ENCODE data around the gene CRB1. TPM values are rescaled to one million over a fixed set of nuclear protein-coding genes. Genes with fewer than 3 reads are reported as not detected.

Gene CRB1
- total RNA-seq, 1 donor from 2014 or later = 0.05 TPM

DNA sequence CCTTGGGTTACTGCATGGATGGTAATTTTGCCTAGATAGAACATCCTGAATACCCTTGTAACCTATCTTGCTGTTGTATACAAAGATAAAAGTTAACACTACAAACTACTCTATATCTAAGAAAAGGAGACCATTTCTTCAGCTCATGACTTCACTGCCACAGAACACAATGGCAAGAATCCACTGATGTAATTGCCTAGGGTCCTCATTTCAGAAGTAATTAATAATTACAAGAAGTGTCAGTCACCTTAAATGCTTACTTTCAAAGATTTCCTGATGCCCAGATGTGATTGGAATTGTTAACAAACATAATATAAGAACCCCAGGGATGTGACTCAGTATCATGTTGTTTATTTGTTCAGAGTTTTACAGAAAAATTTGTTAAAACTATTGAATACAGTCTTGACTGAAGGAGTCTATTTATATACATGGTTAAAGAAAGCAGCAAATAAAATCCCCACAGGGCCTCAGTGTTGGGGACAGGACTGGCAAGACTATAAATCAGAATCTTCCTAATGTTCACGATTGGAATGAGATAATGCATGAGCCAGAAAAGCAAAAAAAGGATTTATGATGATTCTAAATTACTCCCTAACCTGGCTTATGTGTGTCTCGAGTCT is 83.9 kb downstream of the CRB1 start:
- no peak overlapping the region for H3K27ac ChIP-seq (replicated peaks)
- TF ChIP-seq, protein P1, sequence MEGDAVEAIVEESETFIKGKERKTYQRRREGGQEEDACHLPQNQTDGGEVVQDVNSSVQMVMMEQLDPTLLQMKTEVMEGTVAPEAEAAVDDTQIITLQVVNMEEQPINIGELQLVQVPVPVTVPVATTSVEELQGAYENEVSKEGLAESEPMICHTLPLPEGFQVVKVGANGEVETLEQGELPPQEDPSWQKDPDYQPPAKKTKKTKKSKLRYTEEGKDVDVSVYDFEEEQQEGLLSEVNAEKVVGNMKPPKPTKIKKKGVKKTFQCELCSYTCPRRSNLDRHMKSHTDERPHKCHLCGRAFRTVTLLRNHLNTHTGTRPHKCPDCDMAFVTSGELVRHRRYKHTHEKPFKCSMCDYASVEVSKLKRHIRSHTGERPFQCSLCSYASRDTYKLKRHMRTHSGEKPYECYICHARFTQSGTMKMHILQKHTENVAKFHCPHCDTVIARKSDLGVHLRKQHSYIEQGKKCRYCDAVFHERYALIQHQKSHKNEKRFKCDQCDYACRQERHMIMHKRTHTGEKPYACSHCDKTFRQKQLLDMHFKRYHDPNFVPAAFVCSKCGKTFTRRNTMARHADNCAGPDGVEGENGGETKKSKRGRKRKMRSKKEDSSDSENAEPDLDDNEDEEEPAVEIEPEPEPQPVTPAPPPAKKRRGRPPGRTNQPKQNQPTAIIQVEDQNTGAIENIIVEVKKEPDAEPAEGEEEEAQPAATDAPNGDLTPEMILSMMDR (IDR thresholded peaks at IDR 0.05; ENCODE audit: borderline replicate concordance) = no peak
- no peak for DNase-seq
- no peak overlapping the region for H3K4me3 ChIP-seq
- H3K27me3 ChIP-seq (ENCODE audit: low read depth) = no peaks in the 10 kb centered on the region
- intact Hi-C loops (cut with micrococcal nuclease) = no loop called here
- H3K9me3 ChIP-seq (replicated peaks) = no peaks in the 10 kb centered on the region
- H3K4me1 ChIP-seq = no peaks in the 10 kb centered on the region
- H3K36me3 ChIP-seq = no peaks in the 10 kb centered on the region

DNA sequence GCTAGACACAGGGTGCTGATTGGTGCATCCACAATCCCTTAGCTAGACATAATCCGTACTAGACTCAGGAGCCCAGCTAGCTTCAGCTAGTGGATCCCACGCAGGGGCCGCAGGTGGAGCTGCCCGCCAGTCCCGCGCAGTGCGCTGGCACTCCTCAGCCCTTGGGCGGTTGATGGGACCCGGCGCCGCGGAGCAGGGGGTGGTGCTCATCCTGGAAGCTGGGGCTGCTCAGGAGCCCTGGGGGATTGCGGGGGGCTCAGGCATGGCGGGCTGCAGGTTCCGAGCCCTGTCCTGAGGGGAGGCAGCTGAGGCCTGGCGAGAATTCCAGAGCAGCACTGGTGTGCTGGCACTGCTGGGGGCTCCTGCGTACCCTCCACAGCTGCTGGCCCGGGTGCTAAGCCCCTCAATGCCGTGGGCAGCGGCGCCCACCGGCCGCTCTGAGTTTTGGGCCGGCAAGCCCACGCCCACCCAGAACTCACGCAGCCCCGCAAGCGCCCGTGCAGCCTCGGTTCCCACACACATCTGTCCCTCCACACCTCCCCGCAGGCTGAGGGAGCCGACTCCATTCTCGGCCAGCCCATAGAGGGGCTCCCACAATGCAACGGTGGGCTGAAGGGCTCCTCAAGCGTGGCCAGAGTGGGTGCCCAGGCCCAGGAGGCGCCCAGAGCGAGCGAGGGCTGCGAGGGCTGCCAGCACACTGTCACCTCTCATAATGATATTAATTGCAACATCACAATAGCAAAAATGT is 87.4 kb downstream of the CRB1 start:
- Histone ChIP-seq H3K9me3 (replicated peaks) (no peaks in the 10 kb centered on the region), H3K4me1 (peaks cover 5% of the 10 kb centered on the region), H3K36me3 (no peaks in the 10 kb centered on the region), H3K27me3 (ENCODE audit: low read depth) (no peaks in the 10 kb centered on the region), H3K27ac (replicated peaks) (no peak overlapping the region), H3K4me3 (no peak overlapping the region)
- intact Hi-C loops (cut with micrococcal nuclease) = loop anchor here (5.0 kb wide), 1 partner anchor 173 kb away; no protein-coding TSS in a partner anchor
- no peak for DNase-seq
- TF ChIP-seq, protein P1 (IDR thresholded peaks at IDR 0.05; ENCODE audit: borderline replicate concordance) = no peak

DNA sequence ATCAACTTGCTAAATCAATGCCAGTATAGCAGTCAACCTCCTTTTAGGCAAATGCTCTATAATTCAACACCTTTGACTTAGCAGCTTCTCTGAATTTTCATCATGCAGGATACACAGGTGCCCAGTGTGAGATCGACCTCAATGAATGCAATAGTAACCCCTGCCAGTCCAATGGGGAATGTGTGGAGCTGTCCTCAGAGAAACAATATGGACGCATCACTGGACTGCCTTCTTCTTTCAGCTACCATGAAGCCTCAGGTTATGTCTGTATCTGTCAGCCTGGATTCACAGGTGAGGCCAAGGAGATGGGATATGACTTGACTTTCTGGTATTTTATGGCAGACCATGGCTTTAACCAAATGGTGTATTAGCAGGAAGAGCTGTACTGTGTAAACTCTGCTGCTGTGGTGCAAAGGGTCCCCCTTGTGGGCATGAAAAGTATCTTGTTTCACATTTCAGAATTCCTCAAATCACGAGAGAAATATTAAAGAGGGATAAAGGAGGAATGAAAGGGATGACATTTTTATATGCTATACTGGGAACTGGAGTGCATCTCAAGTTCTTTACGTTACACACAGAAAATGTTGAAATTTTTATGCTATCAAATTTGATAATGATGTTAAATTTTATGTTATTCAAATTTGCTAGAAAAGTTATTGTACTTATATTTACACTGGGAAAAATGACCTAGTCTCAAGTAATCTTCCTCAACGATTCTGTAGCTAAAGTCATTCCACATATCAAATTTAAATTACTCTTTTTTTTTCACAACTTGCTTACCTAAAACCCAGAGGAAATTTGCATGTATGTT is 88.9 kb downstream of the CRB1 start:
- no peak overlapping the region for H3K27ac ChIP-seq (replicated peaks)
- H3K36me3 ChIP-seq = no peaks in the 10 kb centered on the region
- no peaks in the 10 kb centered on the region for H3K9me3 ChIP-seq (replicated peaks)
- peaks cover 5% of the 10 kb centered on the region for H3K4me1 ChIP-seq
- no peak for DNase-seq
- TF ChIP-seq, protein P1 (IDR thresholded peaks at IDR 0.05; ENCODE audit: borderline replicate concordance) = peak; percentile 76
- H3K4me3 ChIP-seq = no peak overlapping the region
- H3K27me3 ChIP-seq (ENCODE audit: low read depth) = no peaks in the 10 kb centered on the region
- intact Hi-C loops (cut with micrococcal nuclease) = loop anchor here (5.0 kb wide), 1 partner anchor 175 kb away; no protein-coding TSS in a partner anchor

DNA sequence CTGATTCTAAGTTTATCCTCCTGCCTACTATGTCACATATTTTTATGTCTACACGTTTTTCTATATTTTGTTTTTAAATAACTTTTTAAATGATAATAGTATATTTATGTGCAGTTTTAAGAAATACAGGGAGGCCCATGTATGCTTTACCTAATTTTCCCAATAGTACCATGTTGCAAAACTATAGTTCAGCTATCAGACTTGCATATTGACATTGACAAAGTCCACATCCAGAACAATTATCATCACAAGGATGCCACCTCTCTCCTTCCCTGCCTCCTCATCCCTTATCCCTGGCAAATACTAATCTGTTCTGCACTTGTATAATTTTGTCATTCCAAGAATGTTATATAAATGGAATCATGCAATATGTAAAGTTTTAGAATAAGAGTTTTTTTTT is 90.9 kb downstream of the CRB1 start:
- peaks cover 5% of the 10 kb centered on the region for H3K4me1 ChIP-seq
- intact Hi-C loops (cut with micrococcal nuclease) = loop anchor here (5.0 kb wide), 1 partner anchor 177 kb away; no protein-coding TSS in a partner anchor

DNA sequence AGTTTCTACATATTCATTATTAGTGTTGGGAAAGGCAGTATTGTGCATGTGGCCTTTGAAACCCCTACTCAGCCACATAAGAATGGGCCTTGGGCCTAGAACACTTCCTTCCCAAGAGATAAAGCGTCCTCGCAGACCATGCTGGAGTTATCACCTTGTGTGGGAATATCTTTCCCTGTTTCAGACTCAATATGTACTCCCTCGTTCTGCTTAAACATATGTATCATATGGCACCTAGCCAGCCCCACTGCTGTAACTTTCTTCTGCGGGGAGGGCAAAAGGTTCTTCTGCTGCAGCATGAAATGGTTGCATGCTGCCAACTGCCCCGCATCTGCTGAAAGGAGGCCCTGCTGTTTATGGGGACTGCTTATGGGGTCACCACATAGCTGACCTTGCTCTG is 92.0 kb downstream of the CRB1 start:
- H3K4me1 ChIP-seq = peaks cover 5% of the 10 kb centered on the region

More for the DNA sequence above, 90.9 kb downstream of the CRB1 start:
- TF ChIP-seq, protein P1 (IDR thresholded peaks at IDR 0.05; ENCODE audit: borderline replicate concordance) = no peak
- no peak for DNase-seq
- H3K36me3 ChIP-seq = no peaks in the 10 kb centered on the region
- no peak overlapping the region for H3K4me3 ChIP-seq
- no peaks in the 10 kb centered on the region for H3K27me3 ChIP-seq (ENCODE audit: low read depth)
- no peak overlapping the region for H3K27ac ChIP-seq (replicated peaks)
- no peaks in the 10 kb centered on the region for H3K9me3 ChIP-seq (replicated peaks)

More for the DNA sequence above, 92.0 kb downstream of the CRB1 start:
- Histone ChIP-seq H3K4me3 (no peak overlapping the region), H3K36me3 (no peaks in the 10 kb centered on the region), H3K27me3 (ENCODE audit: low read depth) (no peaks in the 10 kb centered on the region), H3K9me3 (replicated peaks) (no peaks in the 10 kb centered on the region), H3K27ac (replicated peaks) (no peak overlapping the region)
- intact Hi-C loops (cut with micrococcal nuclease) = no loop called here
- TF ChIP-seq, protein P1 (IDR thresholded peaks at IDR 0.05; ENCODE audit: borderline replicate concordance) = no peak
- no peak for DNase-seq

Data from left ventricle myocardium inferior (tissue), 1 donor.